ENCODE results near the gene RNF39. TPM values are rescaled to one million over a fixed set of nuclear protein-coding genes. Genes with fewer than 3 reads are reported as not detected.
A peak's percentile ranks its signal among the peaks of the same experiment; 100 is the strongest.

Gene RNF39
- total and polyA plus RNA-seq, 2 of the 13 experiments (the other 11 are each of a cell fraction or from before 2014, with no cell fraction given), result 0.13 to 1.8 TPM

DNA sequence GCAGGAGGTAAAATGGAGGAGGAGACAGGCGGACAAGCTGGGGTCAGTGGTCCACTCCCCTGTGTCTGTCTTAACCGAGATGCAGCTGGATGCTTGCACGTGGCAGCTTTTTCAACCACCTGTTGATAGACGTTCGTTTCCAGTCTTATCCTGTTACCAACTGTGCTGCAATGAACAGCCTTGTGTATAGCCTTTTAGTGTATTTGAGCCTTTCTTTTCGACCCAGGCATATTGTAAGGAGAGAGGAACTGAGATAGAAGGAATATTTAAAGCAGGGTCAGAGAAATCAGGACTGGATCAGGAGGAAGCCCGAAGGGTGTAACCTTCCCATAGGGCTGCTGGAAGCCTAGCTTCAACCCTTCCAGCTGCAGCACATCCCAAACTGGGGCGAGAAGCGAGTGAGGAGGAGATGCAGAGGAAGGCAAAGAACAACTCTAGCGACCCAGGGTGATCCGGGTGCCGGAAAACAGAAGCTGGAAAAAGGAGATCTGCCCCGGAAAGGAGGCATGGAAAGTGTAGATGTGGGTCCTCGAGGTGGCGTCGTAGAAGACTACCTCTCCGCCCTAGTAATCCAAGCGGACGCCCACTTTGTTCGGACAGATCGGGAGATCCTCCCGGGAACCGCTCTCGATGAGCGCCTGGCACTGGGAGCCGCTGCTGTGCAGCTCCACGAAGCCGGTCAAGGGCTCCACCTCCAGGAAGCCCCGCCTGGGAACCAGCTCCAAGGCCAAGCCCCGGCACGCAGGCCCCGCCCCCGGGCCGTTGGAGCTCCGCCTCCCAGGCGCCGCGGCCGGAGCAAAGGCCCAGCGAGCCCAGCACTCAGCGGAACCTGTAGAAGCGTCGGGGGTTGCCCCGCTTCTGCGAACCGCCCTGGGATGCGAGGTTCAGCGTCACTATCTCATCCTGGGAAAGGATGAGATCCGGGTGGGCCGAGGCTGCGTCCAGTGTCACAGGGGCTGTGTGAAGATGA lies 26.2 kb upstream of the RNF39 start (continued):
- TF ChIP-seq THAP9 (CRISPR knock-in tag; IDR thresholded peaks at IDR 0.05; ENCODE audit: borderline replicate concordance), result peak; percentile 78; the same call in 1 of the 2 replicates
- peak; percentile 72; the same call in 1 of the 2 replicates for TF ChIP-seq ZBTB26 (CRISPR knock-in tag; IDR thresholded peaks at IDR 0.05; ENCODE audit: borderline replicate concordance)
- no peak for TF ChIP-seq EED (CRISPR knock-in tag; IDR thresholded peaks at IDR 0.05)
- no peak for TF ChIP-seq ARNTL (CRISPR knock-in tag; IDR thresholded peaks at IDR 0.05)
- TF ChIP-seq MED13 (CRISPR knock-in tag; IDR thresholded peaks at IDR 0.05), result peak; percentile 48; the same call in 1 of the 2 replicates
- TF ChIP-seq CHD4 (IDR thresholded peaks at IDR 0.05; ENCODE audit: borderline replicate concordance, low read length), result no peak
- TF ChIP-seq LCORL (IDR thresholded peaks at IDR 0.05), result no peak
- peak; percentile 66; the same call in 1 of the 2 replicates for TF ChIP-seq LCORL (CRISPR knock-in tag; IDR thresholded peaks at IDR 0.05)
- no peak for TF ChIP-seq RELA (CRISPR knock-in tag; IDR thresholded peaks at IDR 0.05)
- peak; percentile 86; the same call in 1 of the 2 replicates for TF ChIP-seq PRMT3 (CRISPR knock-in tag; IDR thresholded peaks at IDR 0.05; ENCODE audit: borderline replicate concordance, low read depth)
- TF ChIP-seq, protein P1, sequence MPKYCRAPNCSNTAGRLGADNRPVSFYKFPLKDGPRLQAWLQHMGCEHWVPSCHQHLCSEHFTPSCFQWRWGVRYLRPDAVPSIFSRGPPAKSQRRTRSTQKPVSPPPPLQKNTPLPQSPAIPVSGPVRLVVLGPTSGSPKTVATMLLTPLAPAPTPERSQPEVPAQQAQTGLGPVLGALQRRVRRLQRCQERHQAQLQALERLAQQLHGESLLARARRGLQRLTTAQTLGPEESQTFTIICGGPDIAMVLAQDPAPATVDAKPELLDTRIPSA (CRISPR knock-in tag; IDR thresholded peaks at IDR 0.05; ENCODE audit: borderline replicate concordance), result no peak
- no peak for TF ChIP-seq CEBPB (IDR thresholded peaks at IDR 0.05; ENCODE audit: borderline replicate concordance, low read depth, low read length)
- TF ChIP-seq ZNF563 (CRISPR knock-in tag; IDR thresholded peaks at IDR 0.05), result peak; percentile 59; the same call in 1 of the 2 replicates
- TF ChIP-seq BCLAF1 (IDR thresholded peaks at IDR 0.05), result no peak
- TF ChIP-seq ZNF577 (CRISPR knock-in tag; IDR thresholded peaks at IDR 0.05; ENCODE audit: borderline replicate concordance, low read depth), result no peak
- TF ChIP-seq MIER3 (CRISPR knock-in tag; IDR thresholded peaks at IDR 0.05; ENCODE audit: borderline replicate concordance), result no peak; the same call in 1 of the 2 replicates
- TF ChIP-seq, protein P2, sequence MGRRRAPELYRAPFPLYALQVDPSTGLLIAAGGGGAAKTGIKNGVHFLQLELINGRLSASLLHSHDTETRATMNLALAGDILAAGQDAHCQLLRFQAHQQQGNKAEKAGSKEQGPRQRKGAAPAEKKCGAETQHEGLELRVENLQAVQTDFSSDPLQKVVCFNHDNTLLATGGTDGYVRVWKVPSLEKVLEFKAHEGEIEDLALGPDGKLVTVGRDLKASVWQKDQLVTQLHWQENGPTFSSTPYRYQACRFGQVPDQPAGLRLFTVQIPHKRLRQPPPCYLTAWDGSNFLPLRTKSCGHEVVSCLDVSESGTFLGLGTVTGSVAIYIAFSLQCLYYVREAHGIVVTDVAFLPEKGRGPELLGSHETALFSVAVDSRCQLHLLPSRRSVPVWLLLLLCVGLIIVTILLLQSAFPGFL (CRISPR knock-in tag; IDR thresholded peaks at IDR 0.05), result 0 out of 2 replicates have a peak, but pooled peaks have one; percentile 43
- TF ChIP-seq CBX1 (IDR thresholded peaks at IDR 0.05; ENCODE audit: low read depth), result peak; percentile 52
- TF ChIP-seq GZF1 (CRISPR knock-in tag; IDR thresholded peaks at IDR 0.05), result 0 out of 2 replicates have a peak, but pooled peaks have one; percentile 15
- TF ChIP-seq ZNF724P (CRISPR knock-in tag; IDR thresholded peaks at IDR 0.05; ENCODE audit: borderline replicate concordance), result no peak

Measured in HepG2 (cell line).